GM21723 (cell line): Measurements from ENCODE around the gene LANCL2.
"Not testable (repeated sequence)": the region's sequence is repeated elsewhere in the genome, so short reads cannot be mapped to it uniquely, and the experiment has no call there.

Experiments used
- ATAC-seq: cut with Tn5 transposase; IDR thresholded peaks from one replicate; pipeline ENCODE4 v1.9.1; 2021; ENCODE audit warnings: mild to moderate bottlenecking, moderate library complexity; ENCODE audit not compliant: unreplicated experiment

LANCL2 gene

DNA sequence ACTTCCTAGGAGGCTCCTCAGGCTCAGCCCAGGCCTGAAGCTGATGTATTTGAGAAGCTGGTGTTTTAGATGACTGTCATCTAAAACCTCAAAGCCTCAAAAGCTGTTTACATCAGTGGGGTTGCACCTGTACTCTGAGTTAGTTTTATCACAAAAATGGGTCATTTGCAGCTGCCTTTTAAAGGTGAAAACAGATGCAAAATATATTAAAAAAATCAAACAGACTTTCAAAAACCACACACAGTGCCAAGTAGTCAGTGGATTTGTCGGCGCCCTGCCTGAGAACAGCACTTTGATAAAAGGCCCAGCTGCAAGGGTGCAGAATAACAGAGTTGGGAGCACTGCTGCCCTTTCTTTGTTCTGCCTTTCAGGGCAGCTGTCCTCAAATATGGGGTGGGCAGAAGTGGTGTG lies 104.1 kb downstream of the LANCL2 start:
- no peak for ATAC-seq

- ATAC-seq: no peak
Measured at GRCh38 chr7:55469721-55470120, 104.6 kb downstream of the LANCL2 start.

- ATAC-seq: no peak
Measured at GRCh38 chr7:55470261-55470660, 105.1 kb downstream of the LANCL2 start.

DNA sequence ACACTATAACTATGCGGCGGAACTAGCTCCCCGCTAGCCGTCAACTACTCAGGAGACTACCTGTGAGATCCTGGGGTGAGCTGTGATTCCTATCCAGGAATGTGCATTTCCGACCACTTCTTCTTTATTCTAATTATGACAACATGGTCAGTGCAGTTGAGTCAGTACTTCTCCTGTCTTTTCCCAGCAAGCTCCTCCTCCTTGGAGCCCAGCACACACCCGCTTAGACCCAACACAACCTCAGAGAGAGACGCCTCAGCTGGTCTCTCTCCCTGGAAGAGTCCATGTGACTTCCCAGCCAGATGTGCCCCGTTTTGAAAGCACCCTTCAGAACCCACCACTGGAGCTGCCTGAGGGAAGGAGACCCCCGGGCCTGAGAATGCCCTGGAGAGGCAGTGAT lies 106.5 kb downstream of the LANCL2 start:
- ATAC-seq: not testable (repeated sequence)

DNA sequence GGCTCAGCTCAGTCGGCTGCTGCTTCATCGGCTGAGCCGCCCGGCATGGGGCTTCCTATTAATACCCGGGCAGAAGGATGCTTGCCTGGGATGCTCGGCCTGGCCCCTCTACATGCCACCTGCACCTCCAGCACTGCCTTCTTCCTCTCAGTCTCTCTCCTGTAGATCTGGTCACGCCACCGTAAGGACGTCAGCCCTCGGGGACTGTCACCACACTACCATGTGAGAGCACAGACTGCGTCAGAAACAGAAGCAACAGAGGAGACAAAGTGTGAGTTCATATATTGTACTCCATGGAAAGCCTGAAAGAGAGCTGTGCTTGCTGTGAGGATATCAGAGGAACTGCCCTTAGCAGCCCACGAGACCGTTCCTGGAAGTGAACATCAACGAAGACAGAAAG lies 107.3 kb downstream of the LANCL2 start:
- ATAC-seq: not testable (repeated sequence)

DNA sequence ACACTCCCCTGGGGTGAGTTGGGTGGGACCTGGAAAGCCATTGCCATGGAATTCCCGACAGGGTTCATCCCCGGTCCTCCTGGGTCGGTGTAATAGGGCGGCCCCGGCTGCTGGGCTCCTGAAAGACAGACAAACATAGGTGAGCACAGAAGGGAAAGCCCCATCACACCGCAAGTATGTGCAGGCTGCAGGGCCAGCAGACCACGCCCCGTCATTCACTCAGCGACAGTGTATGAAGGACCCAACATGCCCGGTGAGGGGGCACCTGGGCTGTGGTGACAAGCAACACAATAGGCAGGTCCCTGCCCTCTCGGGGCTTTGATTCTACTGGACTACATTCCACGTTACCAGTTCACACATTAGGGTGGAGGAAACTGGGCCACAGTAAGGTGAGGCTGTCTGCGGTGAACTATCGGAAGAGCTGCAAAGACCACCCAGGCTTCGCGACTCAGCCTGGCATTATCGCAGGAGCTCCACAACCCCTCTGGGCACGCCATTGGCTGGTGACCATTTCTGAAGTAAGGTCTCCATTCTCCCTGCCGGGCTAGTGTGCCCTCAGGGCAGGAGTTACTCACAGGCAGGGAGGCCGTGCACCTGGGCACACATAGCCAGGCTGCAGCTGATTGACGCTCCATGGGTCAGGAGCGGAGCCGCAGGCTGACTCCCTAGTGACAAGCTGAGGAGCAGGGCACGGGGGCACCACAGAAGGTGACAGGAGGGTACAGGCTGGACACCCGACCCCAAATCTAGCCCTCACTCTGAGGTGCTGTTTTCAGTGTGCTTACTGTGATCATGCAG lies 108.0 kb downstream of the LANCL2 start:
- ATAC-seq: no peak

GRCh38 chr7:55473932-55474331 lies 108.8 kb downstream of the LANCL2 start:
- no peak for ATAC-seq

GRCh38 chr7:55474944-55475854 lies 110.1 kb downstream of the LANCL2 start:
- no peak for ATAC-seq

GRCh38 chr7:55475855-55476803 lies 111.0 kb downstream of the LANCL2 start:
- ATAC-seq: no peak

DNA sequence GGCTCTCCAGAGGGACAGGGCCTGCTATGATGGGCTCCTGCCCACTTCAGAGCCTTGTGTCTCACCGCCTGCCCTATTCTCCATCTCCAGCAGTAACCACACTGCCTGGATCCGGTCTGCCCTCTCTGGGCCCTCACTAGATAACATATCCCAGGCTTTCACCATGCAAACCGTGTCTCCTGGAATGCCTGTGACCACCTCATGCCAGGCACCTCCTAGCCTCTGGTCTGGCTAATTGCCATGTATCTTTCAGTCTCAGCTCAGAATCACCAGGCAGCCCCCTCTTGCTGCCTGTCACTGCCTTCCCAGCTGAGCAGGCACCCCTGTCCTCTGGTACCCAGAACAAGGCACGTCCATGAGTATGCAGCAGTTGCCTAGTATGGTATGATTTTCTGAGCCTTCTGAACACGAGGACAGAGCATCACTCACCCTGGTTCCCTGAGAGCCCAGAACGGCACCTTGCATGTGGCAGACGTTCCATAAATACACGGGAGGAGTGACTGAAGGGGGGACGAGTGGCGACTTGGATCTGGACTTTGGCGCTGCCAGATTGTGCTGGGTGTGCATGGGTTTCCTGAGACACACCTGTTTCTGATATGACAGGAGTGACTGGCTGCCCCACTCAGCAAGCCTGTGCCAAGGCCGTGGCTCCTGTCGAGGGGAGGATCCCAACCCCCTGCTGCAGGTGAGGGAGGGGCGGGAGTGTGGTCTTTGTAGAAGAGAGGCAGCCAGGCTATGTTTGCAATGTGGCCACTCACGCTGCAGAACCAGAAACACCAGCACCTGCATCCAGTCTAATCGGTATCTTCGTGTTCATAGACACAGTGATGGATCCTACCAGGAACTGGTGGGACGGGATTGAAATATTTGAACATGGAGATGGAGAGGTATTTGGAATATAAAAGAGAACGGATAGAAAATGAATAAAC lies 112.0 kb downstream of the LANCL2 start:
- no peak for ATAC-seq

GRCh38 chr7:55477781-55478374 lies 112.7 kb downstream of the LANCL2 start:
- no peak for ATAC-seq

DNA sequence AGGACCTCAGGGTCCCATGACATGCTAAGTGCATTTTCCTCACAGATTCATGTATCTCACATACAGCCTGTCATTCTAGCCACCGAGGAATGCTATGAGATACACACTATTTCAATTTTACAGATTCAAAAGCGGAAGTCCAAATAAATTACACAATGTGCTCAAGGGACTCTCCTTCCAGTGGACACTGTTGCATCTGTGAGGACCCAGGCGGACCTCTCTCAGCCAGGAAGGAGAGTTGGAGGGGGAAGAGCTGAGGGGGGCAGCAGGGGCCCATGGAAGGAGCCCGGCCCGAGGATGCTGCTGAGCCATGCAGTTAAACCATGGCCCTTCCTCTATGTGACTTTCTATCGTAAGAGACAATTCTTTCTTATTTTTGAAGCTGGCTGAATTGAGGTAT lies 113.6 kb downstream of the LANCL2 start:
- no peak for ATAC-seq

DNA sequence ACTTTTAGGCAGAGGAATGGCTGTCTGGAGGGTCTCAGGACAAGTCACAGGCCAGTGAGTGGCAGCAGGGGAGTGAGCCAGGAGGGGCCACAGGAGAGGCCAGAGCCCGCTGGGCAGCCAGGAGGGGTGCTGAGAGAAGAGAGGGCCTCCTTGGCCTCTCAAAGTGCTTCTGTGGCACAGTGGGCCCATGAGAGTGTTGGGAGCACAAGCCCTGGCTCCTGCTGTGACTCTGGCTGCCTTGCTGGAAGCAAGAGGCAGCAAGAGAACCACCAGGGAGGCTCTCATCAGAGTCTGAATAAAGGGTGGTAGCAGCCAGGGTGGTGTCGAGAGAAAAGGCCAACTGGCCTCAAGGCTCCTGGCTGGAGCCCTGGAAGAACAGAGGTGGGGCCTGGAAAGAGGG lies 116.0 kb downstream of the LANCL2 start:
- no peak for ATAC-seq

DNA sequence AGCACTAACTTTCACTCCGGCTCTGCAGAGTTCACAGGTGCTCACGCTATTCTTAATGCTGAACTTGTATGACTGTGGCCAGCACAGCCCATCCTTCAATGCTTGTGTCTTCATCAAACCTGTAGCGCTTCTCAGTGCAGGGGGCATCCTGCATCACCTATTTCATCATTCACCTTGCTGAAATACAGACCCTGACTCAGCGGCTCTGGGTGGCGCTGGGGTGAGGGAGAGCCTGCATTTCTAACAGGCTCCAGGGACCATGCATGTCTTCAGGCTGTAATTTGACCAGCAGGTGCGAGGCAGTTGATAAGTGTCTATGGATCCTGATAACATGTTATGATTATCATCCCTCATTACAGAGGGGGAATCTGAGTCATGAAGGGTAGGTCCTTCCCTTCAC lies 117.9 kb downstream of the LANCL2 start:
- no peak for ATAC-seq
